Measurements from ENCODE around the gene YIPF1.

YIPF1 gene

DNA sequence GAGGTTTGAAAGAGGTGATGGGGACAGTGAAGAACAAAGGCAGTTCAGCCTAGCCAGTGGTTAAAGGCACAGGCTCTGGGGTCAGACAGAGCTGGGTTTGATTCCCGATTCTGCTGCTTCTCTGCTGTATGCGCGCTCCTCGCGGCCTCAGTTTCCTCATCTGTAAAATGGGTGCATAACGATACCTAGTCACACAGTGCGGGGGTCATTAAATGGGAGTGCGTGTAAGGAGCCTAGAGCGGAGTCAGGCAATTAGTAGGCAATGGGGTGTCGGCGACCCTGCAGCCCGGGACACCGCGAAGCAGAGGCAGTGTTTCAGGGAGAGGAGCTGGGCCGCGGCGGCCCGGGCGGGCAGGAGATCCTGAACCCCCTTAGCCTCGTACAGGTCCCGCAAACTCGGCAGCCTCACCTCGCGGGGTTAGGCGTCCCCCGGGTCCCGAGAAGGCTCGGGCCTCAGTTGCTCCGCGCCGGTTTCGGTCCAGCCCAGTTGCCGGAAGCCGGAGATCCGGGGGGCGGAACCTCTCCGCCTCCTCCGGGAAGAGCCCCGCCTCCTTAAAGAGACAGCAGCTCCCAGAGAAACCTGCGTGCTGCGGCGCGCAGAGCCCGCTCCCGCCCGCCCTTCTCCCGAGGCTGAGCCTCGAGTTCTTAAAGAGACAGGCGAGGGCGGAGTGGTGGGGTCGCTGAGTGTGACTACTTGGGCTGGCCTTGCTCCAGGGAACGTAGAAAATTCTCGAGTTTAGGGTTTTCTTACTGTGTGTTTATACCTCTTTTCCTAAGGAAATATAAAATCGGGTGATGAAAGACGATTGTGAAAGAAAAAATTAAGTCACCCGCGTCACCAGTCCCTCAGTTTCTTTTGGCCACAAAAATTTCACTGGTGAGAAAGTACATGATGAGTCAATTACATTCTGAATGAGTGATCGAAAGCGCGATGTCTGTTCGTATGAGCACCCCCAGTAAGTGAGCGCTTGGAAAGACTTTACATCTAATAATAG, at the start of gene YIPF1:
TSS of gene YIPF1 (minus strand) at position 494 of the 995 bp plus-strand sequence. CDS start 860 bp downstream, outside the sequence.
- DNase-seq = peak; percentile 92

DNA sequence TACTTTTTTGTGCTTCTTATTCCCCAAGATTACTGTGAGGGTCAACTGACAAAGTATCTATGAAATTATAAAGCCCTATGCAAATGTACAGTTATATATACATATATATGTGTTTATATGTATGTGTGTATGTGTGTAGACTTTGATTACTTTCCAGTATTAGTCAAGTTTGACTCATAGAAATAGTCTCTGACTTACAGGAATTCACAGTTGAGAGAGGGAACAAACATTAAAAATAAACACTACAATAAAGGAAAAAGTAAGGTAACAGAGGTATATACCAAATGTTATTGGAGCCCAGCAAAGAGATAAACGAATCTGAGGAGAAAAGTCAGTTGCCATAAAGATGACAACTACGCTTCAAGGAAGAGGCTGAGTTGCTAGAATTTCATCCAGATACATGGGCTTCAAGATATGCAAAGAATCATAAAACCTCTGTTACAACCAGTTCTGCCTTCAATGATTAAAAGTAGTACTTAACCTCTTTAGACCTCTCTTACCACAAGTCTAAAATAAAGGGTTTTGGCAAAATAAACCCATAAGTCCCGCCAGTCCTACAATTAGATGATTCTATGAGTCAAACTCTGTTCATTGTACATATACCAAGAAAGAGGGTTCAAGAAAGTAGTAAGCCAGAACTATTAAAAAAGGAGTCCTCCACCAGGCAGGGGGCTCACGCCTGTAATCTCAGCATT, 48.7 kb upstream of the YIPF1 start:
- no peak for DNase-seq

DNA sequence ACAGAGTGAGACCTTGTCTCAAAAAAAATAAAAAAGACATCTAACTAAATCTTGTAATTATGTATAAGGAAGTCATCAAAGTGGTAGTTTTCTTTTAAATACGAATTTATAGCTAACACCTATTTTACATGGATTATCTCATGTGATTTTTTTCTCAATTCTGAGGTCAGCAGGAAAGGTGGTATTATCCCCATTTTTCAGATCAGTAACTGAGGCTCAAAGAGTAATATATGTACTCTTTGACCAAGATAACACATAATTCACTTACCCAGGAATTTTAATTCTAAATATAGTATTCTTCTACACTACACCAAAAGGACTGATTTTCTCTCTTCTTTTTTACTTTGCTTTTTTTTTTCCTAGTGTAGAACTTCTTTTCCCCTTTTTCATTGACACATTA, 46.8 kb upstream of the YIPF1 start:
- DNase-seq = no peak

- DNase-seq = no peak
These were observed 44.7 kb upstream of the YIPF1 start for GRCh38 chr1:53934170-53934765.

DNA sequence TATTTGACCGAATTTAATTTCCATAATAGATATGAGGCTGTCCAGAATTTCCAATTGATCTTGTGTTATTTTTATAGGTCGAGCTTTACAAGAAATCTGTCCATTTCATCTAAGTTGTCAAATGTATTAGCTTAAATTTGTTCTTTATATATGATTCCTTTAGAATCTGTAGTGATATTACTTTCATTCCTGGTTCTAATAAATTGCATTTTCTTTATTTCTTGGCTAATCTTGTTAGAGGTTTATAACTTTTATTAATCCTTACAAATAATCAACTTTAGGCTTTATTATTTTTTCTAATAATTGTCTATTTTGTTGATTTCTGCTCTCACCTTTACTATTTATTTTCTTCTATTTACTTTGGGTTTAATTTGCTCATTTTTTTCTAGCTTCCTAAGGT, 41.9 kb upstream of the YIPF1 start:
- no peak for DNase-seq

DNA sequence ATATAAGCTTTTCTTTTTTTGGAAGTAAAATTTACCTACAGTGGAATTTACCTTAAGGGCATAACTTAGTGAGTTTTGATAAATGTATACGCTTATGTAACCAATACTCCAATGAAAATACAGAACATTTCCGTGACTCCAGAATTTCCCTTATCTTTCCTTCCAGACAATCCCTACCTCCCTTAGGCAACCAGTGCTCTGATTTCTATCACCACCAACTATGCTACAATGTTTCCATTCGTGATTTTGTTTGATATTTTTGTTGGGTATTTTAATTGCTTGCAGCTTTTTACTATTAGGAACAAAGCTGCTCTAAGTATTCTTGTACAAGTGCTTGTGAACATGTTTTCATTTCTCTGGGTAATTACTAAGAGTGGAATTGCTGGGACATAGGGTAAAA, 41.3 kb upstream of the YIPF1 start:
- no peak for DNase-seq

GRCh38 chr1:53929246-53929960, 39.8 kb upstream of the YIPF1 start:
- DNase-seq = no peak

DNA sequence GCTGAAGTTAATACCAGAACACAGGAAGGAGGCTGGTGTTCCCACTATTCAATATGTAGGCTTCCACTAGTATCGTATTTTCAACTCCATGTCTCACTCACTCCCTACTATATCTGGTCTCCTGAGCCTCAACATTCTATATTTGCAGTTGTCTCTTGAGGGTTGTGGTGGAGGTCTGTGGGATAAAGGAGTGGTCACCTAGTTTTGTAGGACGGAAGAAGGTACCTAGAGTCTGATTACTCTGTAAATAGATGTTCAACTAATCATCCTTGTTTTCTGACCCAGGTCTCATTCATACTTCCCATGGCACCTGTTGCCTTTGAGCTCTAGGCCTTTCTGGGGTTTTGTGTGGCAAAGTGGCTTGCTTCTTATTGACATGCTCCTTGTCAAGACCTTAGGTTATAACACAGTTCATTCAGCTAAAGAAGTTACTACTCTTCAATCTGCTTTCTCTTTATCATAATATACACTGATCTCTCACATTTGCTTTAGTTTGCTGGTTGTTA, 37.8 kb upstream of the YIPF1 start:
- DNase-seq = no peak

GRCh38 chr1:53919675-53920066, 30.1 kb upstream of the YIPF1 start:
- peak; percentile 45 for DNase-seq

DNA sequence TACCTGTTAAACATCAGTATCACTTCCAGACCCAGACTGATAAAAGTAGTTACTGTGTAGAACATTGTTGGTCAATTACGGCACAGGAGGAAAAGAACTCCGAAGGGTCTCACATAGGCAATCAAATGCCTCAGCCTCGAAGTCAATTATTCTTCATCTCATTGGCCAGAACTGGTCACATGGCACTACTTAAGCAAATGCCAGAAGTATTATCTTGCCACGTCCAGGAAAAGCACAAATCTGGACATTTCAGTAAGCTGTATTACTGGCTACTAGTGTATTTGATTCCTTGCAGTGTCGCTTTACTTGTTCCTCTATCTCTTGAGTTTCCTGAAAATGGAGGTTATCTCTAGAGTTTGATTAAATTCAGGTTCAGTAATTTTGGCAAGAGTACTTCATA, 28.7 kb upstream of the YIPF1 start:
- DNase-seq = no peak

GRCh38 chr1:53913352-53914033, 23.9 kb upstream of the YIPF1 start:
- DNase-seq = no peak

DNA sequence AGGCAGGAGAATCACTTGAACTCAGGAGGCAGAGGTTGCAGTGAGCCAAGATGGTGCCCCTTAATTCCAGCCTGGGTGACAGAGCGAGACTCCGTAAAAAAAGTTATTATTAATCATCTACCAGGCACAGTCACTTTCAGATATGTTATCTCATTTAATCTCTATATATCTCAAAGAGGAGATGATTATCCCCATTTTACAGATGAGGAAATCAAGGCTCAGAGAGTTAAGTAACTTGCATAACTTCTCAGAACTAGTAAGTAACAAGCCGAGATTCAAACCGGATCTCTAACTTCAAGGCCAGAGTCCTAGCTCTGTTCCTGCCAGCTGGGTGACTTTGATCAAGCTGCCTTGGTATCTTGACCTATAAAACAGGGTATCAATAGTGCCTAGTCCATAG, 21.8 kb upstream of the YIPF1 start:
- no peak for DNase-seq

DNA sequence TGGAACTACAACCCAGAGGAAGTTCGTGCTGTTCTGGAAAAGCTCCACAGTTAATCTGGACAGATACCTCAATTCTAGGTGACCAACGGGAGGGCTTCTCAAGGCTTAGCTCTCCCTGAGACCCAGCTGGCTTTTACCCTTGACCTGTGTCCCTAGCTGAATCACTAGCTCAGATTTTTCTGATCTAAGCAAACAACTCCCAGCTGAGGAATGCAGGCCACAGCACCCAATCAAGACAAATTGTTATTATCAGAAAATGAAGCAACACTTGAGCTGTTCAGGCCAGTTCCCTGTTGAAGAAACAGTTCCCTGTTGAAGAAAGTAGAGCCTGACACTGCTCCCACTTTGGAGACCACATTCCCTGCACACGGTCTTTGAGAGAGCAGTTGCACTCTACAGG, 20.3 kb upstream of the YIPF1 start:
- no peak for DNase-seq

DNA sequence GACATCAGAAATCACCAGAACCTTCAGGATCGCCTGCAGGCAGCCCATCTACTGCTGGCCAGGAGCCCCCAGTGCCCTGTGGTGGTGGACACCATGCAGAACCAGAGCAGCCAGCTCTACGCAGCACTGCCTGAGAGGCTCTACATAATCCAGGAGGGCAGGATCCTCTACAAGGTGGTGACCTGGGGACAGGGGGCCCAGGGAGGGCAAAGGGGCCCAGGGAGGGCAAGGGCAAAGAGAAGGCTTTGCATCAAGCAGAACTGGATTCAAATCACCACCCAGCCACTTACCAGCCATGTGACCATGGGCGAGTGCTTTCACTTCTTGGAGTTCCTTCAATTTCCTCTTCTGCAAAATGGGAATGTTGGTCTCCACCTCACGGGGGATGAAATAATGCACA, 16.5 kb upstream of the YIPF1 start:
- DNase-seq = no peak

GRCh38 chr1:53905509-53905908, 15.9 kb upstream of the YIPF1 start:
- no peak for DNase-seq

DNA sequence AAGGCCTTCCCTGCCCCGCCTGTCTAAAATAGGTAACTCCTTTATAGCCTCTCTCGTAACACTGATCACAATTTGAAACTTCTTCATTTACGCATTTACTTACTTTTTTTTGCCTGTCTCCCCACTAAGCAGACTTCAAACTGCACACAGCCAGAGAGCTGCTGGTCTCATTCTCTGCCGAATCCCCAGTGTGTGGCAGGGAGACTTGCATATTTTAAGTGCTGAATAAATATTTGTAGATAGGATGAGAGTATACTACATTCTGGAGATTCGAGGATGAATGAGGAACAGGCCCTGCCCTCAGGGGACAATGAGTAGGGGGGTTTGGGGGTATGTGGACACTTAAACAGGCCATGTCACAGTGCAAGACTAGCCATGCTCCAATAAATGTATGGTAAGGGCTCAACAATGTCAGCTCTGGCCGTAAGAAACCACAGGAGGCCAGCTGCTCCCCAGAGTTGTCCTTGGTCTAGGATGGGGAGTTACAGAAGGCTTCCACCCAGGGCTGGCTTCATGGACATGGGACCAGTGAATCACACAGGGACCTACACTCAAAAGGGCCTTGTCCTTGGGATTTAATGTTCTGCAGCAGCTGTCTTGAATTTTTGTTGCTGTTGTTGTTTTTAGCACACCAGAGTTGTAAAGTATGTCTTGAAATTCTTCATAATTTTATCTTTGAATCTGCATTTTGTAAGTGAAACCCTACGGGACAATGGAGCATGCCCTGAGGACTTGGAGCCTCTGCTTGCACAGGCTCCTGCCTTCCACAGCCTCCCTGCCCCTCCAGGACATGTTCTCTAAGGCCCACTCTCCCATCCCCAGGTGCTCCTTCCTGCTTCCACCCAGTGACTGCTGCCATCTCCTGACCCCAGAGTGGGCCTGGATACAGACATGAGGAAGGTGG, 12.9 kb upstream of the YIPF1 start:
- no peak for DNase-seq

- no peak for DNase-seq
These were observed 10.1 kb upstream of the YIPF1 start for GRCh38 chr1:53899708-53900107.

DNA sequence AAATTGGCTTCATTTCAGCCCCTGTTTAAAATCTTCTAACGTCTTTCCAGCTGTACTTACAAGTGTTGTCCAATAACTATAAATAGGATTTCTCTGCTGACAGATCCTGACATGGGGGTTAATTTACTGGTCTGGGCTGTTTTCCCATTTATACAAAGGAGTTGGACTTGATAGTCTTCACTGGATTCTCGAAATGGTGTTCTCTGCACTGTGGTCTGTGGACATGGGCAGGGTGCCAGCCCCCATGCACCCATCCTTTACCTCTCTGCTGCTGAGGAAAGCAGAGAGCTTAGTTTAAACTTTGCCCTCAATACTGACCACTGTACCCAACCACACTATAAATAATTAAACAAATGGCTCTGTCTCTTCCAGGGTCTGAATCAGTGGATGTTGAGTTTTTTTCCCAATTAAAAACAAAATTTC, 9.6 kb upstream of the YIPF1 start:
- no peak for DNase-seq

DNA sequence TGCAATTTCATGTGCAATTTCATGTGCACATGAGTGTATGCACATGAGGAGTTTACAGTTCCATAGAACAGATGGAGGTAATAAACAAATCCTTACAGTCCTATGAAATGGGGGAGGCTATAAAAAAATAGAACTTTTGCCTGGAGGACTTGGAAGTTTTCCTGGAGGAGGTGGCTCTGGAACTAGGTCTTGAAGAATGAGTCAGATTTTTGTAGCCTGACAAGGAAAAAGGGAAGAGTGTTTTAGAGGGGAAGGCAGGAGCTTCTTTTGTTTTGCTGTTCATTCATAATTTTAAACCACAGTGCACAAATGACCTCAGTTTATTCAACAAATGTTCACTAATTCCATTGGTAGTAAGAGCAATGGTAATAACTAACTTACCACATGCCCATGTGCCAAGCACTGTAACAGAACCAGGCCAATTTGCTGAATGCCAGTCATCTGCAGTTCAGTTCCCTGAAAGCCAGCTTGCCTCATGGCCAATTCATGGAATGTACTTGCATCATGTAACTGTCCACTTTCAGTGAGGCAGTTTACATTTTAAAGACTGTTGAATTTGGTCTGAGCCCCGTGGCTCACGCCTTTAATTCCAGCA, 7.1 kb upstream of the YIPF1 start:
- peak; percentile 86 for DNase-seq

DNA sequence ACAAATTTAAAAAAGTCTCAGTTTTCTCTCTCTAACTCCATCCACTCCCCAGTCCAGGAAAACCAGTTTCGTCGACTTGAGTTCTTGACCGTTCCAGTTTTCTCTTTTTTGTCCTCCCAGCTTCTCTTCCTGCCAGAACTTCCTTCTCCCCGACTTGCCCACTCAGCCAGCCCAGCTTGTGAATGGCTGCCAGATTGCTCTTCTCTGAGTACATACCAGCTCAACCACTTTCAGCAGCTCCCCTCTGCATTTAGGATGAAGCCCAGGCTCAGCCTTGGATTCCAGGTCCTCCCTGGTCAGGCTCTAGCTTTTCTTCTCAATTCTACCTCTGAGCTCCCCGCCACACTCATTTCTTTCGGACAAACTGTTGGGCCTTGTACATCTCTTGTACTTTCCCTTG, 5.8 kb upstream of the YIPF1 start:
- no peak for DNase-seq

- no peak for DNase-seq
These were observed 5.0 kb upstream of the YIPF1 start for GRCh38 chr1:53894644-53895043.
